Testis (tissue), 3 donors: ENCODE data around the gene KIFC1. TPM values are rescaled to one million over a fixed set of nuclear protein-coding genes. Genes with fewer than 3 reads are reported as not detected.
"Not testable (repeated sequence)": the region's sequence is repeated elsewhere in the genome, so short reads cannot be mapped to it uniquely, and the experiment has no call there.

ENCODE experiments used
- DNase-seq: peaks from one replicate; pipeline ENCODE4 v3.0.0-alpha.2; 2019
- H3K27ac ChIP-seq, 2 donors: fragments of 200-600 bp; sonication (generic); one replicate each; pipeline ENCODE4 v1.5.1; 2019
- H3K27me3 ChIP-seq: fragments of 200-600 bp; sonication (generic); one replicate; pipeline ENCODE4 v1.5.1; 2019
- H3K36me3 ChIP-seq: fragments of 200-600 bp; sonication (generic); one replicate; pipeline ENCODE4 v1.5.1; 2017; ENCODE audit warnings: low read depth; ENCODE audit errors: missing control alignments
- H3K4me1 ChIP-seq: fragments of 200-600 bp; sonication (generic); one replicate; pipeline ENCODE4 v1.5.1; 2019
- H3K4me3 ChIP-seq, 2 donors: fragments of 200-600 bp; sonication (generic); one replicate each; pipeline ENCODE4 v1.5.1; 2017 to 2019
- H3K9me3 ChIP-seq: fragments of 200-600 bp; sonication (generic); one replicate; pipeline ENCODE4 v1.5.1; 2017
- CTCF ChIP-seq, 3 experiments: fragments of 450-650 bp in 2 of 3; fragments of 200-600 bp in 1 of 3; sonication (generic) in 1 of 3; IDR thresholded peaks; one replicate each; pipeline ENCODE4 v1.5.1; 2016 to 2019; ENCODE audit warnings: antibody characterized with exemption in 3 of 3, mild to moderate bottlenecking in 2 of 3, moderate library complexity in 1 of 3
- POLR2A ChIP-seq: fragments of 450-650 bp; IDR thresholded peaks from one replicate; pipeline ENCODE4 v1.6.1; 2017; ENCODE audit warnings: antibody characterized with exemption, mild to moderate bottlenecking, moderate library complexity
- WGBS, 2 donors: methylation state at CpG; one replicate each; pipeline ENCODE4 v1.1.5; 2018; 5-methylcytosine and 5-hydroxymethylcytosine counted together
- intact Hi-C: fragments of 100-400 bp; cut with DNase I; formaldehyde crosslinking; loops from one replicate; pipeline ENCODE4 v1.15.1; 2023; ENCODE audit warnings: low total_unique reads
- polyA plus RNA-seq: library from polyadenylated mRNA; stranded (reverse); fragments of 350-450 nt; fragmentation: Illumina TruSeq; extraction: RNeasy Lipid Tissue Mini Kit (QIAGEN cat#74804); gene quantifications from one replicate; pipeline ENCODE4 v1.2.3, GENCODE V29; 2014; ENCODE audit warnings: low read depth, low replicate concordance; ENCODE audit not compliant: insufficient read depth
- total RNA-seq, 2 donors: library from RNA; depleted of rRNA; stranded (reverse); fragments of >200 nt; gene quantifications; one replicate each; pipeline ENCODE4 v1.2.3, GENCODE V29; 2016

KIFC1 gene
- total and polyA plus RNA-seq, 3 donors from 2014 or later: 19.8 to 22.5 (median 20.2) TPM

- Histone ChIP-seq H3K27me3 (no peaks in the 10 kb centered on the region), H3K4me1 (peaks cover 7% of the 10 kb centered on the region), H3K27ac (no peak overlapping the region), H3K36me3 (no peaks in the 10 kb centered on the region), H3K4me3 (no peak overlapping the region), H3K9me3 (no peaks in the 10 kb centered on the region)
- 40 to 57% methylated on average over 3 of the region's 3 CpGs for WGBS, 2 donors
- TF ChIP-seq POLR2A (no peak), CTCF (IDR thresholded peaks at IDR 0.05) (no peak)
- intact Hi-C loops: no loop called here
- DNase-seq: no peak
Measured at GRCh38 chr6:33392979-33393378, 1.4 kb downstream of the KIFC1 start.

DNA sequence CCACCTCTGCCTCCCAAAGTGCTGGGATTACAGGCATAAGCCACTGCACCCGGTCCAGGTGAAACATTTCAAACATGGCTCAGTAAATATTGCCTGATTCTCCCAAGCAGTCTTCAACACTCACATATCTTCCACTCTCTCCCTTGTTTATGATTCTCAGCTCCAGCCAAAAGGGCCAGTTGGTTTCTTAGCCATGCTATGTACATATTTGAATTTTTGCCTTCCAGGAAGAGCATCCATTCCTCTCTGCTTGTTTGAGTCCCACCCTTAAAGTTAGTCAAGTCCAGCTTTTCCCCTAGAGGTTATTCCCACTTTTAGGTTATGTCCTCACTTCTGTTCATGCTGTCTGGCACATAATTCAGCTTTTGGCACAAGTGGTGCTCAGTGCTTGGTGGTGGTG is 5.9 kb downstream of the KIFC1 start:
- H3K36me3 ChIP-seq: no peaks in the 10 kb centered on the region
- TF ChIP-seq POLR2A (no peak), CTCF (IDR thresholded peaks at IDR 0.05) (no peak)
- intact Hi-C loops: no loop called here
- 57 to 88% methylated on average over 1 of the region's 1 CpG for WGBS, 2 donors
- H3K27me3 ChIP-seq: no peaks in the 10 kb centered on the region
- H3K4me1 ChIP-seq: no peaks in the 10 kb centered on the region
- H3K27ac ChIP-seq: no peak overlapping the region
- H3K9me3 ChIP-seq: no peaks in the 10 kb centered on the region
- DNase-seq: no peak
- no peak overlapping the region for H3K4me3 ChIP-seq

GRCh38 chr6:33398601-33399000 is 7.0 kb downstream of the KIFC1 start:
- intact Hi-C loops, H3K4me1 ChIP-seq, H3K36me3 ChIP-seq, H3K27me3 ChIP-seq, DNase-seq, H3K4me3 ChIP-seq, H3K9me3 ChIP-seq, H3K27ac ChIP-seq: not testable (repeated sequence)
- WGBS, 2 donors: 100% methylated on average over 3 of the region's 3 CpGs

DNA sequence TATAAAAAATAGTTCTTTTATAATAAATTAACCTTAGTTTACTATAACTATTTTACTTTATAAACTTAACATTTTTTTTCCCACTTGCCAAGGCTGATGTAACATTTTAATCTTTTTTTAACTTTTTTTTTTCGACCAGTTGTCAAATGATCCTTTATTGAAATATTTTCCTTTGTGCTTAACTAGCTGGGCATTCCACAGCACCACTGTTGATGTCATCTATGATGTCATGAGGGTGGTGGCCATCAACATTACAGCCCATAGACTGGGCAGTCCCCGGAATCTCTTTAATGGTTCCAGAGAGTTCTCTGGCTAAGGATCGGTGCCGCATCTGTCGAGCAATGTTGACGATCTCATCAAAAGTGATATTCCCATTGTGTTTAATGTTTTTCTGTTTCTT is 8.3 kb downstream of the KIFC1 start:
- intact Hi-C loops, H3K27ac ChIP-seq, H3K4me1 ChIP-seq, DNase-seq, H3K27me3 ChIP-seq, H3K4me3 ChIP-seq, H3K9me3 ChIP-seq, H3K36me3 ChIP-seq: not testable (repeated sequence)
- WGBS, 2 donors: 90 to 93% methylated on average over 6 of the region's 6 CpGs

- Histone ChIP-seq H3K9me3 (no peaks in the 10 kb centered on the region), H3K27ac (no peak overlapping the region), H3K36me3 (no peaks in the 10 kb centered on the region), H3K27me3 (no peaks in the 10 kb centered on the region), H3K4me3 (no peak overlapping the region), H3K4me1 (peaks cover 6% of the 10 kb centered on the region)
- intact Hi-C loops: no loop called here
- no peak for DNase-seq
- WGBS, 2 donors: 95 to 96% methylated on average over 12 to 17 of the region's 17 CpGs
- no peak for TF ChIP-seq POLR2A
- TF ChIP-seq CTCF (IDR thresholded peaks at IDR 0.05): no peak
Measured at GRCh38 chr6:33404884-33405283, 13.3 kb downstream of the KIFC1 start.

DNA sequence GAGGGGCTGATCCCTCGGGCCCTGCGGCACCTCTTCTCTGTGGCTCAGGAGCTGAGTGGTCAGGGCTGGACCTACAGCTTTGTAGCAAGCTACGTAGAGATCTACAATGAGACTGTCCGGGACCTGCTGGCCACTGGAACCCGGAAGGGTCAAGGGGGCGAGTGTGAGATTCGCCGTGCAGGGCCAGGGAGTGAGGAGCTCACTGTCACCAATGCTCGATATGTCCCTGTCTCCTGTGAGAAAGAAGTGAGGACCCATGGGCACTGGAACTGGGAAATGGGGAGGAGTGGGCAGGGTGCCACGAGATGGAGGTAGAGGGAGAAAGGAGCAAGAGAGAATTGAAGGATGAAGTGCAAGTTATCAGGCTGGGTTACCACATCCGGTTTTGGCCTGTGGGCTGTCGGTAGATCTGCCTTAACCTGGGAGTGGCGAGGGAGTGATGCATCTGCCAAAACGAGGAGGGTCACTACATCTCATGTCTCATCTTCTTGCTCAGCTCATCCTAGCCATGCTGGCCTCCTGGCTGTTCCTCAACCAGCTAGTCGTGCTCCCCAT is 13.8 kb downstream of the KIFC1 start:
- TF ChIP-seq CTCF (IDR thresholded peaks at IDR 0.05): no peak
- no peak for TF ChIP-seq POLR2A
- Histone ChIP-seq H3K4me1 (peaks cover 6% of the 10 kb centered on the region), H3K27ac (no peak overlapping the region), H3K36me3 (no peaks in the 10 kb centered on the region), H3K4me3 (no peak overlapping the region), H3K27me3 (no peaks in the 10 kb centered on the region), H3K9me3 (no peaks in the 10 kb centered on the region)
- intact Hi-C loops: no loop called here
- DNase-seq: no peak
- WGBS, 2 donors: 90 to 96% methylated on average over 15 of the region's 15 CpGs
